KMS-11 (cell line): ENCODE measurements around the gene PLK3.
"Not testable (repeated sequence)": the region's sequence is repeated elsewhere in the genome, so short reads cannot be mapped to it uniquely, and the experiment has no call there.

Experiments
- H2AFZ ChIP-seq: fragments of 200-600 bp; sonication (generic); 2 replicates; pipeline ENCODE4 v1.6.1; 2016; ENCODE audit warnings: antibody characterized with exemption, mixed run types, low read depth
- H3K27ac ChIP-seq: fragments of 200-600 bp; sonication (generic); 2 replicates; pipeline ENCODE4 v1.6.1; 2016; ENCODE audit warnings: mild to moderate bottlenecking, mixed run types
- H3K27me3 ChIP-seq: fragments of 200-600 bp; sonication (generic); 2 replicates; pipeline ENCODE4 v1.6.1; 2017; ENCODE audit warnings: mild to moderate bottlenecking, low read depth, mixed run types, moderate library complexity; ENCODE audit not compliant: insufficient read depth
- H3K36me3 ChIP-seq: fragments of 200-600 bp; sonication (generic); 2 replicates; pipeline ENCODE4 v1.6.1; 2017; ENCODE audit warnings: mild to moderate bottlenecking, mixed run types; ENCODE audit not compliant: insufficient read depth
- H3K4me1 ChIP-seq: fragments of 200-600 bp; sonication (generic); 2 replicates; pipeline ENCODE4 v1.6.1; 2016; ENCODE audit warnings: mild to moderate bottlenecking, low read depth, mixed run types; ENCODE audit not compliant: poor library complexity, severe bottlenecking
- H3K4me2 ChIP-seq: fragments of 200-600 bp; sonication (generic); 2 replicates; pipeline ENCODE4 v1.7.0; 2016; ENCODE audit warnings: mild to moderate bottlenecking, mixed run types
- H3K4me3 ChIP-seq: fragments of 200-600 bp; sonication (generic); IDR thresholded peaks from 2 replicates; pipeline ENCODE4 v1.6.1; 2017; ENCODE audit warnings: low read depth, low read length, mixed read lengths; ENCODE audit not compliant: insufficient read depth
- H3K79me2 ChIP-seq: fragments of 200-600 bp; sonication (generic); 2 replicates; pipeline ENCODE4 v1.6.1; 2016; ENCODE audit warnings: low read depth, mixed run types; ENCODE audit not compliant: insufficient read depth
- H3K9ac ChIP-seq: fragments of 200-600 bp; sonication (generic); 2 replicates; pipeline ENCODE4 v1.6.1; 2016; ENCODE audit warnings: mild to moderate bottlenecking, mixed run types
- H4K20me1 ChIP-seq: fragments of 200-600 bp; sonication (generic); 2 replicates; pipeline ENCODE4 v1.6.1; 2016; ENCODE audit warnings: mild to moderate bottlenecking, mixed run types; ENCODE audit not compliant: insufficient read depth
- CTCF ChIP-seq: fragments of 200-600 bp; sonication (generic); conservative IDR thresholded peaks from 2 replicates; pipeline ENCODE4 v1.6.1; 2017; ENCODE audit warnings: low read depth, mild to moderate bottlenecking, antibody characterized with exemption, low read length, moderate library complexity, mixed read lengths

Gene PLK3

DNA sequence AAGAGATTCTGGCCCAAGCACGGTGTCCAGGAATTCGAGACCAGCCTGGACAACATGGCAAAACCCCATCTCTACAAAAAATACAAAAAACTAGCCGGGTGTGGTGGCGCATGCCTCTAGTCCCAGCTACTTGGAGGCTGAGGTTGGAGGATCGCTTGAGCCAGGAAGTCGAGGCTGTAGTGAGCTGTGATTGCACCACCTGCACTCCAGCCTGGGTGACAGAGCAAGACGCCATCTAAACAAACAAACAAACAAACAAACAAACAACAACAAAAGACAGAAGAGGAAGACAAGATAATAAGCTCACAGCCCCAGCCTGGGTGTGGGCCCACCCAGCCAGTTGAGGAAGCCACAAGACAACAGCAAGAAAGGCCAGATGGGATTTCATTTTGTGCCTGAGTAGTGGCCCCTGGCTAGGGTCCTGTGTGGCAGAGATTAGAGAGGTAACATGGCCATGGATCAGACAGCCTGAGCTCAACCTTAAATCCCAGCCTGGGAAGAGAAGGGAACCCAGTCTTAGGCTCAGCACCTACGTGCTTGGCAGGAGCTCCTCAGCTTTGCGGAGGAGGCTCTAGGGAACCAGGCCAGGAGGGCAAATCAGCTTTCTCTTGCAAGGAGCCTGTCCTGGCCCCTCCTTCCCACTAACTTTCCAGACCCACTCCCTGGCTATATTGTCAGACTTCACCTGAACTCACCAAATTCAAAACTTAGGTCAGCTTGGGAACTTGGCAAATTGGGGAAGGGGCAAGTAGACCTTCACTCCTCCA is 7.3 kb upstream of the PLK3 start:
- H3K4me2 ChIP-seq: no peak overlapping the region
- no peak overlapping the region for H2AFZ ChIP-seq
- H3K27ac ChIP-seq: no peak overlapping the region
- no peaks in the 10 kb centered on the region for H3K36me3 ChIP-seq
- no peak overlapping the region for H3K9ac ChIP-seq
- no peaks in the 10 kb centered on the region for H3K79me2 ChIP-seq
- no peak for TF ChIP-seq CTCF
- H3K27me3 ChIP-seq: no peaks in the 10 kb centered on the region
- no peaks in the 10 kb centered on the region for H3K4me1 ChIP-seq
- no peaks in the 10 kb centered on the region for H4K20me1 ChIP-seq
- no peak overlapping the region for H3K4me3 ChIP-seq

DNA sequence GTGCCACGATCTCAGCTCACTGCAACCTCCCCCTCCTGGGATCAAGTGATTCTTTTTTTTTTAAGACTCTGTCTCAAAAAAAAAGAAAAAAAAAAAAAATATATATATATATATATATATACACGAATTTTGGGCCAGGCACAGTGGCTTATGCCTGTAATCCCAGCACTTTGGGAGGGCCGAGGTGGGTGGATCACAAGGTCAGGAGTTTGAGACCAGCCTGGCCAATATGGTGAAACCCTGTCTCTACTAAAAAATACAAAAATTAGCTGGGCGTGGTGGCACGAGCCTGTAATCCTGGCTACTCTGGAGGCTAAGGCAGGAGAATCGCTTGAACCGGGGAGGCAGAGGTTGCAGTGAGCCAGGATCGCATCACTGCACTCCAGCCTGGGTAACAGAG is 2.3 kb upstream of the PLK3 start:
- not testable (repeated sequence) for H4K20me1 ChIP-seq, H3K9ac ChIP-seq, H3K27me3 ChIP-seq, H3K4me3 ChIP-seq, H3K27ac ChIP-seq, H3K79me2 ChIP-seq, H3K36me3 ChIP-seq, H3K4me2 ChIP-seq
- Histone ChIP-seq H3K4me1 (peaks cover 21% of the 10 kb centered on the region), H2AFZ (peak overlapping the region; percentile 92; the same call in 1 of the 2 replicates)

GRCh38 chr1:44798481-44799365 is 1.5 kb upstream of the PLK3 start:
- H3K27me3 ChIP-seq: no peaks in the 10 kb centered on the region
- peak overlapping the region; percentile 91; the same call in 1 of the 2 replicates for H3K9ac ChIP-seq
- H3K4me3 ChIP-seq: no peak overlapping the region
- no peaks in the 10 kb centered on the region for H3K36me3 ChIP-seq
- H2AFZ ChIP-seq: peak overlapping the region; percentile 92
- no peaks in the 10 kb centered on the region for H4K20me1 ChIP-seq
- H3K79me2 ChIP-seq: peaks cover 12% of the 10 kb centered on the region
- no peak for TF ChIP-seq CTCF
- peak overlapping the region; percentile 31; the same call in 1 of the 2 replicates for H3K4me2 ChIP-seq
- peaks cover 21% of the 10 kb centered on the region for H3K4me1 ChIP-seq
- H3K27ac ChIP-seq: peak overlapping the region; percentile 56

- Histone ChIP-seq H3K79me2 (peaks cover 12% of the 10 kb centered on the region), H4K20me1 (no peaks in the 10 kb centered on the region), H3K9ac (no peak overlapping the region), H3K27ac (no peak overlapping the region), H3K4me2 (peak overlapping the region; percentile 86; the same call in 1 of the 2 replicates), H3K36me3 (no peaks in the 10 kb centered on the region), H3K4me1 (peaks cover 28% of the 10 kb centered on the region), H3K27me3 (no peaks in the 10 kb centered on the region), H2AFZ (no peak overlapping the region), H3K4me3 (peak overlapping the region; percentile 2)
- TF ChIP-seq CTCF: no peak
Measured at GRCh38 chr1:44801491-44802305, 1.5 kb downstream of the PLK3 start.
